GM19324 (cell line): ENCODE data around the gene SDCBP2.

Experiments
- ATAC-seq: cut with Tn5 transposase; IDR thresholded peaks from one replicate; pipeline ENCODE4 v1.9.1; 2021; ENCODE audit warnings: mild to moderate bottlenecking, moderate library complexity; ENCODE audit not compliant: unreplicated experiment, low FRiP score

Gene SDCBP2

DNA sequence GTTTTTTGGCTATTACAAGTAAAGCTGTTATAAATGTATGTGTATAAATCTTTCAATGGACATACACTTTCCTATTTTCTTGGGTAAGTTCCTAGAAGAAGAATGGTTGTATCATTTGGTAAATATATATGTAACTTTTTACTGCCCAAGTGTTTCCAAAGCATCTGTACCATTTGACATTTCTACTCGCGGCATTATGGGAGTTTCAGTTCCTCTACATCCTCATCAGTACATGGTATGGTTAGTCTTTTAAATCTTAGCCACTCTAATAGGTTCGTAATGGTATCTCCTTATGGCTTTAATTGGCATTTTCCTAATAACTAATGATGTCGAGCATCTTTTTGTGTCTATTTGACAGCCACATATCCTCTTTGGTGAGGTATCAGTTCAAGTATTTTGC lies 49.9 kb downstream of the SDCBP2 start:
- ATAC-seq, result no peak

DNA sequence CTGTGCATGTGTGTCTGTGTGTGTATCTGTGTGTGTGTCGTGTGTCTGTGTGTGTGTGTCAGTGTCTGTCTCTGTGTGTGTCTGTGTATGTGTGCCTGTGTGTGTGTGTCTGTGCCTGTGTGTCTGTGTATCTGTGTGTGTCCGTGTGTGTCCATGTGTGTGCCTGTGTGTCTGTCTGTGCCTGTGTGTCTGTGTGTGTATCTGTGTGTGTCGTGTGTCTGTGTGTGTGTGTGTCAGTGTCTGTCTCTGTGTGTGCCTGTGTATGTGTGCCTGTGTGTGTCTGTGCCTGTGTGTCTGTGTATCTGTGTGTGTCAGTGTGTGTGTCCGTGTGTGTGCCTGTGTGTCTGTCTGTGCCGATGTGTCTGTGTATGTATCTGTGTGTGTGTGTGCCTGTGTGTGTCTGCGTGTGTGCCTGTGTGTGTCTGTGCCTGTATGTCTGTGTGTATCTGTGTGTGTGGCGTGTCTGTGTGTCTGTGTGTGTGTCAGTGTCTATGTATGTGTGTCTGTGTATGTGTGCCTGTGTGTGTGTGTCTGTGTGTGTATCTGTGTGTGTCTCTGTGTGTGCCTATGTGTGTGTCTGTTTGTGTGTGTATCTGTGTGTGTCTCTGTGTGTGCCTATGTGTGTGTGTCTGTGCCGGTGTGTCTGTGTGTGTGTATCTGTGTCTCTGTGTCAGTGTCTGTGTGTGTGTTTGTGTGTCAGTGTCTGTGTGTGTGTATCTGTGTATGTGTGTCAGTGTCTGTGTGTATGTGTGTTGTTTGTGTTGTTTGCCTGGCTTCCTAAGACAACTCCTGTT lies 51.2 kb downstream of the SDCBP2 start:
- no peak for ATAC-seq

DNA sequence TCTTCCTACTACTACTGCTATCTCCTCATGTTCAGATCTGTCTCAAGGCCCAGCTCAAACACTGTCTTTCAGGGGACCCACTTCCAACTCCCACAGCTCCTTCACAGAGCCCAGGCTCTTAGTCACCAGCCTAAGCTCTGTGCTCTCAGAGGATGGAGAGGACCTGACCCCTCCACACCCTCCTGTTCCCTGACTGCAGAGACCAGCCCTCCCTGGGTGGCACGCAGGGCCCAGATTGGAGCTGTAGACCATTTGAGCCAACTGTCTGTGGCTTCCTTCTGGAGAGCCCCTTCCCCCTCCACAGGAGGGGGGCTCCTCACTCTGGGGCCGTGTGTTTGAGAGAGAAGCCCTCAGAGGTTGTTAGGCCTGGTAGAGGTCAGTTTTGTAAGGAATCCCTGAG lies 53.0 kb downstream of the SDCBP2 start:
- no peak for ATAC-seq

DNA sequence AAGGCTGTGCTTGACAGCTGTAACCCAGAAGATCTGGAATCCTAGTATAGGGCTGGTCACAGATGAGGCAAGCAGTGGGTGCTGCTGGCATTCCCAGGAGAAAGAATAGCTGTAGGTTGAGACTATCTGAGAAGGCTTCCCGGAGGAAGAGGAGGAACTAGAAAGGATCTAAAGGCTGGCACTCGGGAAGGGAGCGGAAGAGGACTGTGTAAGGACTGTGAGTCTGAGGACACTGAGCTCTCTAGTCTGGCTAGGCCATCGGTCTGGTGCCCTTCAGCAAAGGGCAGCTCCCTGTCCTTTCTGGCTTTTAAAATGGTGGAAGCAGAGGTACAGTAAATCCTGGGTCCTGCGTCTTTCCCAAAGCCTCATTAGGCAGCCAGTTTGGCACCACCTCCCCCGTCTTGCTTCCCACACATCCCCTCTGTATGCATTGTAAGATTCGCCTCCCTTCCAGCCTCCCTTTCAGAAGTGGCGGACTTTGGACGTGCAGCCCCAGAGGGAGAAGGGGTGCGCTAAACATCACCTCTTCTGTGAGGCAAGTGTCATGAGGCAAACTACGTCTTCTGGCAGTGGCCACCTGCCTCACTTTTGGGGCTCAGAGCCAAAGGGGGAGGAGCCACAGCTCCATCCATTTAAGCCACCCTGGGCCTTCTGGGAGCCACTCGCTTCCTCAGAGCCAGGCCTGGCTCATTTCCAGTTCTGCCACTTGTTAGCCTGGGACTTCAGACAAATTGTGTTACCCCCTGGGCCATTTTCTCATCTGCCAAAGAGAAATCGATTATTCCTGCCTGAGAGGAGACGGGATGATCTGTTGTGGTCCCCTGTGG lies 54.2 kb downstream of the SDCBP2 start:
- no peak for ATAC-seq

DNA sequence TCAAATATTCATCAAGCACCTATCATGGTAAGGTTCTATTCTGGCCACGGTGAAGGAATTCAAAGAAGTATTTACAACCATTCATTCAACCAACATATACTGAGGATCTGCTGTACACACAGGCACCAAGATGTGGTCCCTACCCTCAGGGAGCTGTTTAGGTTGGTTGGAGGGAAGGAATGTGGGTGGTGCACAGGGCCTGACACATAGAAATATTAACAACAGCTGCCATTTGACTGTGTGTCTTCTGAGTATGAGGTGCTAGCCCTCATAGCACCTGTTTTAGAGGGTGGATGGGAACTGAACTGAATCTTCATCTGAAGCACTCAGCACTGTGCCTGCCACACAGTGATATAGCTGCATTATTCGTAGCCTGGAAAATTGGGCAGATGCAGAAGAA lies 55.6 kb downstream of the SDCBP2 start:
- ATAC-seq, result no peak

DNA sequence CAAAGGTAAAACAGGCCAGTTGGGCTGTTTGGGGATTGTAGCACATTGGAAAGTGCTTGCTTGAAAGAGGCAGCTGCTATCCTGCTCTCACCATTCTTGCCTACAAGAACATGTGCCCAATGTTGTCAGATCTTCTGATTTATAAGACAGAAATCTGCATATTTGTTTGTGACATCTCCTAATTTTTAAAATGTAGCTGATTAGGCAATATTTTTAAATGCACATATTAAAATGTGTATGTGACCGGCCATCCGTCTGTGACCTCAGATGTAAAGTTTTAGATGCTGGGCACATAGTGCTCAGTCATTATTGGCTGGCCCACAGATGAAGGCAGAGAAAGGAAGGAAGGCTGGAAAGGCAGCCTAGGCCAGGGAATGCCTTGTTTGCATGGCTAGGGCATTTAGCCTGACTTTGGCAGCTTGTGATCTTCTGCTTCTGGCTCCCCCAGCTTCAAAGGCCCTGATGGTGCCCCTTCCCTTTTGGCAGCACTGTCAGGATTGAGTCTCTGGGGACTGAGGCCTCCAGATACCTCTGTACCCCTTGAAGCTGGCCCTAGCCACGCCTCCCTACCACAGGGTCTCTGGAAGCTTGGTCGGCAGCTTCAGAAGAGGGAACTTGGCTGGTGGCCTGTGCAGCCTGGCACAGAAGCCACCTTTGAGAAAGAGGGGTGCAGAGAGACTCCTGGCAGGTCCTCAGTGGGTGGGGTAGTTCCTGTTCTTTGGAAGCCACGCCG lies 56.4 kb downstream of the SDCBP2 start:
- no peak for ATAC-seq

DNA sequence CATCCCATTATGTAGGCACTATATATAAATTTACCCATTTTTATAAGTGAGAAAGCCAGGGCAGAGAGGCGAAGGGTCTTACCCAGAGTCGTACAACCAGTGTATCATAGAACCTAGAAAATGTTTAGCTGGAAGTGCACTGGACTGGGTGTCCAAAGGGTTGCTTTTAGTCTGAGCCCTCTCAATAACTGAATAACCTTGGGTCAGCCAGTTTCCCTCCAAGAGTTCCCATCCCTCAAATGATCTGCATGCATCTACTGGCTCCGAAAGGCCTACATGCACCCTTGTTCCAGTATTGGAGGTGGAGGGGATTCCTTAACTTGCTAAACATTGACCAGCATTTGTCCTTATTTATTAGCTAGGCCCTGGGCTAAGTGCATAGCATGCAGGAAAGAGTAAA lies 59.1 kb downstream of the SDCBP2 start:
- ATAC-seq, result no peak

DNA sequence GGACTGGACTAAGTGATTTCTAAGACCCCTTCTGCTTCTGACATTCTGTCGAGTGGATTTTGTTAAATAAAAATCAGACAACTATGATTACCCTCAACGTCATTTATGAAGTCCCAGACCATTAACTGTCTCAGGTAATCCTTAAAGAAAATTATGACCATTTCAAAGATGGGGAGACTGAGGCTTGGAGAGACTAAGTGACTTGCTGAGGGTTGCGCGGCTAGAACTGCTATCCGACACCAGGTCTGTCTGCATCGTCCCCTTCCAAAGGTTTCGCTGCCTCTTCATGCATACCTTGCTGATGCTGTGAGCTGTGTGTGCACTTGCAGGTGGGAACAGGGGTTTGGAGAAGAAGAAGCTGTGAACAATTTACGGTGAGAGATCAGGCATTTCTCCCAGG lies 59.7 kb downstream of the SDCBP2 start:
- no peak for ATAC-seq

DNA sequence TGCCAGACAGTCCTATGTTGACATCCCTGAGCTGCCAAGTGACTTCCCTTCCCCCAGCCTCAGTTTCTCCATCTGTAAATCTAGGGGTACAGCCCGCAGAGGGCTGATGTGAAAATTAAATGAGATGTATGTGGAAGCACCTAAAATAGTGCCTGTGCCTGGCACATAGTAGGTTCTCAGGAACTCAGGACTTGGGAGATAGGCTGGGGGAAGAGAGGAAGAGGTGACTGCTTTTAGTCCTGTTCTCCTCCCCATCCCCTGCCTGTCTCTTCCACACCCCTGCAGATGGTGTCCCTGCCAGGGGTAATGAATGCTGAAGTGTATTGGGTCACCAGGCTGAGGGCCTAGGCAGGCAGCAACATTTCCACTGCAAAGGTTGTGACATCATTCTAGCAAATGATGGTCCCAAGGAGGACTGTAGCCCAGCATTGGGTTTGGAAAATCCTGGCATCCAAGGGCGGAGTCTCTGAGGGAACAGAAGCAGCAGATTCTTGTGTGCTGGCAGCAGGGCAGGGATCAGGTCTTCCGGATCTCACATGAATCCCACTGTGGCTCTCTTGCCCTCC lies 61.0 kb downstream of the SDCBP2 start:
- no peak for ATAC-seq

DNA sequence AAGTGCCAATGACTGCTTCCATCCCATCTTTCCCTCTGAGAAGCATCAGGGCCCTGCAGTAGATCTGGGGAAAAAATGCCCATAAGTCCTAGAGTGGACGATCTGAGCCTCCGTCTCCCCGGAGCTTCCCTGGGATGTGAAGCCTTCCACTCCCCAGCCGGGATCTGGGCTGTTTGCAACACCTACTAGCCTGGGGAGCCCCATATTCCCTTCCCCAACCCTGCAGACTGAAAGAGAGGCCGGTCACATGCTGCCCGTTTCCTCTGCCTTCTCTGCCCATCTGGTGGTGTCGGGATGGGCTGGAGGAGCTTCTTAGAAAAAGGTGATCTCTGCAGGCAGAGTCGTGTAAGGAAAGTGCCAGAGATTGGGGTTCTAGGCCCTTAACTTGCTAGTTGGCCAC lies 61.8 kb downstream of the SDCBP2 start:
- ATAC-seq, result no peak

DNA sequence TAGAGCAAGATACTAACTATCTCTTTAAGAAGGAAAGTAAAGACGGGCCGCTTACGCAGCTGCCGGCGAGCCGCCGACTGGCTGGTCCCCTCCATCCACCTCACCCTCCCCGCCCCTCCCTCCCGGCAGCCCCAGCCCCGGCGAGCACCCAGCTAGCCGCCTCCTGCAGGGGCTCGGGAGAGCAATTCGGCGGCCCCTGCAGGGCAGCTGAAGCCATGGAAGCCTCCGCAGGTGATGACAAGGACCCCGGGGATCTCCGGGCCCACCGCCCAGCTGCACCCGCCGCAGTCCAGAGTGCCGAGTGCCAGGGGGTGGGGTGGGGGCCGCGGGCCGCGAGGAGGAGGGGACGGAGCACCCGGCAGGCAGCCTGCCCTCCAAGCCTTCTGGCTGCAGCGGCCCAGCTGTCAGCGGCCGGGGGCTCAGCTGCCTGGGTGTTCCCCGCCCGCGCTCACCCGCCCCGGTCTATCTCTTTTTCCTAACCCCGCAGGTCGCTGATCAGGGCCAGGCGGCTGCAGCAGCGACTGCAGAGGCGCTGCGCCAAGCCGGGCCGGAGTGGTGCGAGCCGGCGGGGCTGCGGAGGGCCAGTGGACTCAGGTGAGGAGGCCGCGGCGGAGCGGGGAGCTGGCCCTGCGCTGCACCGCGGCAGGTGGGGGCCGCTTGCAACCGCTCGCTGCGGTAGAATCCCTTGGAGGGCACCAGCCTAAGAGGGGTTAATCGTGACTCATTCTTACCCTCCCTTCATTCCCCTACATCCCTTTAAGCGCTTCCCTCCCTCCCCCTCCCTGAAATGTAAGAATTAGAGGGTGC lies 62.6 kb downstream of the SDCBP2 start, which contains the start of gene SNPH:
TSS of gene SNPH (plus strand) at position 128 of the 807 bp plus-strand sequence. CDS start 29,946 bp downstream, outside the sequence.
- no peak for ATAC-seq

DNA sequence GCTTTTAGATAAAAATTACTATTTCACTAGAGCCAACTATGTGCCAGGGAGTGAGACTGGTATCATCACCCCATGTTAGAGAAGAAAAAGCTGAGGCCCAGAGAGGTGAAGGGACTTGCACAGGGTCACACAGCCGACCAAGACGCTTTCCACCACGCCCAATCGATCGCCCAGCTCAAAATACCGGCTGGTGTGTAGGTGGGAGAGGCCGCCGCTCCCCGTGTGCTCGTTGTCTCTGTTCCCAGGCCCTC lies 63.1 kb downstream of the SDCBP2 start:
- ATAC-seq, result no peak

DNA sequence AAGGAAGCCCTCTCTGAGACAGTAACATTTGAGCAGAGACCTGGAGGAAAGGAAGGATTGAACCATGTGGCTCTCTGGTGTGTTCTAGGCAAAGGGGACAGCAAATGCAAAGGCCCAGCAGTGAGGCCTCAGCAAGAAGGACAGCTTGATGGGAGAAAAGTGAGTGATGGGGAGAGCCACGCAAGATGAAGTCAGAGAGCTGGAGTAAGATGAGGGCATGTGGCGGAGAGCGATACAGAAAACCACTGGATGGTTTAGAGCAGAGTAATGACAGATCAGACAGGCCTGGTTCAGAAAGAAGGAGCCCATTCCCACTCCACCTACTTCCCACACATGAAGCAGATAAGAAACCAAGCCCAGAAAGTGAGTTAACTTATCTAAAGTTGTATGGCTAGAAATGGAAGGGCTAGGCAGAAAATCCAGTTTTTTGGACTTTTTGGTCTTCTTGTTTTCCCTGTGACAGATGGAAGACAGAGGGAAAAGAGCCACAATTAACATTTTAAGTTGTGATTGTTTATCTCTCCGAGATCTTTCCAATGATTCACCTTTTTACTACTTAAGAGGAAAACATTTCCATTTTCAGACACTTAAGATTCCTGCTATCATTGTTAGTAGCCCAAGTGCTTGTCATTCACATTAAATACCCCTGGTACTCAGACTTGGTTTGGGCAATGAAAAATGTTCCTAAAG lies 63.6 kb downstream of the SDCBP2 start:
- ATAC-seq, result no peak

DNA sequence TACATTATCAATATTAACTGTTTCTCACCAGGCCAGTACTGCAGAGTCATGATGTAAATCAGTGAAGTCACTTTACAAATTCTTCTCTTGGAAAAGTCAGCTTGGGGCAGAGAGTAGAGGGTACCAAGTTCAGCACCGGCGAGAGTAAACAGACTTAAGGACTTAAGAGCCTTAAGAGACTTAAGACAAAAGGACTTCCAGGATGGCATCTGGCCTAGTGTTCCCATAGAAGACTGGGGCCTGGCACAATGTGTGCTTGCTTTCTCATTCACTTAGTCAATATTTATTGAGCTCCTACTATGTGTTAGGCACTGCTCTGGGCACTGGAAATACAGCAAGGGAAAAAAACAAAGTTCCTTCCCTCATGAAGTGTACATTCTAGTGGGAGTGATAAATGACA lies 64.2 kb downstream of the SDCBP2 start:
- no peak for ATAC-seq

DNA sequence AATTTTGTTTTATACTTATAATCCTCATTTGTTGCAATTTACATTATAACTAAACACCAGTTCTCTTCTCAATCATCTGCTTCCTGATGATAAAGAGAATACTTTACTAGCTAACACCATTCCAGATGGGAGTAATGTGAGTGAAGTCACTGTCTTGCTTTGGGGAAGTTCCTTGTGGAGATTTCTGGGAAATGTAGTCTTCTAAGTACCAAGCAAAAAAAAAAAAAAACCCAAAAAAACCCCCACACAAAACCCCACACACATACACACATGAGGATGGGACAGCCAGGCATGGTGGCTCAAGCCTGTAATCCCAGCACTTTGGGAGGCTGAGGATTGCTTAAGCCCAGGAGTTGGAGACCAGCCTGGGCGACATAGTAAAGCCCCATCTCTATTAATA lies 65.1 kb downstream of the SDCBP2 start:
- ATAC-seq, result no peak
